Measurements from ENCODE around the gene RASSF8.

GRCh38 chr12:26034371-26035142 is 76.1 kb downstream of the RASSF8 start:
- TF ChIP-seq, protein P1, sequence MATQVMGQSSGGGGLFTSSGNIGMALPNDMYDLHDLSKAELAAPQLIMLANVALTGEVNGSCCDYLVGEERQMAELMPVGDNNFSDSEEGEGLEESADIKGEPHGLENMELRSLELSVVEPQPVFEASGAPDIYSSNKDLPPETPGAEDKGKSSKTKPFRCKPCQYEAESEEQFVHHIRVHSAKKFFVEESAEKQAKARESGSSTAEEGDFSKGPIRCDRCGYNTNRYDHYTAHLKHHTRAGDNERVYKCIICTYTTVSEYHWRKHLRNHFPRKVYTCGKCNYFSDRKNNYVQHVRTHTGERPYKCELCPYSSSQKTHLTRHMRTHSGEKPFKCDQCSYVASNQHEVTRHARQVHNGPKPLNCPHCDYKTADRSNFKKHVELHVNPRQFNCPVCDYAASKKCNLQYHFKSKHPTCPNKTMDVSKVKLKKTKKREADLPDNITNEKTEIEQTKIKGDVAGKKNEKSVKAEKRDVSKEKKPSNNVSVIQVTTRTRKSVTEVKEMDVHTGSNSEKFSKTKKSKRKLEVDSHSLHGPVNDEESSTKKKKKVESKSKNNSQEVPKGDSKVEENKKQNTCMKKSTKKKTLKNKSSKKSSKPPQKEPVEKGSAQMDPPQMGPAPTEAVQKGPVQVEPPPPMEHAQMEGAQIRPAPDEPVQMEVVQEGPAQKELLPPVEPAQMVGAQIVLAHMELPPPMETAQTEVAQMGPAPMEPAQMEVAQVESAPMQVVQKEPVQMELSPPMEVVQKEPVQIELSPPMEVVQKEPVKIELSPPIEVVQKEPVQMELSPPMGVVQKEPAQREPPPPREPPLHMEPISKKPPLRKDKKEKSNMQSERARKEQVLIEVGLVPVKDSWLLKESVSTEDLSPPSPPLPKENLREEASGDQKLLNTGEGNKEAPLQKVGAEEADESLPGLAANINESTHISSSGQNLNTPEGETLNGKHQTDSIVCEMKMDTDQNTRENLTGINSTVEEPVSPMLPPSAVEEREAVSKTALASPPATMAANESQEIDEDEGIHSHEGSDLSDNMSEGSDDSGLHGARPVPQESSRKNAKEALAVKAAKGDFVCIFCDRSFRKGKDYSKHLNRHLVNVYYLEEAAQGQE (IDR thresholded peaks at IDR 0.05; ENCODE audit: unreplicated experiment): no peak
- TF ChIP-seq EZH2 (IDR thresholded peaks at IDR 0.05; ENCODE audit: low read depth, unreplicated experiment) (no peak), CREB1 (CRISPR knock-in tag; IDR thresholded peaks at IDR 0.05; ENCODE audit: low read depth) (no peak), JUNB (IDR thresholded peaks at IDR 0.05; ENCODE audit: unreplicated experiment) (no peak), POLR2AphosphoS5 (IDR thresholded peaks at IDR 0.05; ENCODE audit: low read depth) (no peak), CTCF (conservative IDR thresholded peaks at IDR 0.05; ENCODE audit: low read depth in 2 of 2) (no peak), STAT1 (IDR thresholded peaks at IDR 0.05; ENCODE audit: unreplicated experiment) (no peak)
- TF ChIP-seq, protein P2, sequence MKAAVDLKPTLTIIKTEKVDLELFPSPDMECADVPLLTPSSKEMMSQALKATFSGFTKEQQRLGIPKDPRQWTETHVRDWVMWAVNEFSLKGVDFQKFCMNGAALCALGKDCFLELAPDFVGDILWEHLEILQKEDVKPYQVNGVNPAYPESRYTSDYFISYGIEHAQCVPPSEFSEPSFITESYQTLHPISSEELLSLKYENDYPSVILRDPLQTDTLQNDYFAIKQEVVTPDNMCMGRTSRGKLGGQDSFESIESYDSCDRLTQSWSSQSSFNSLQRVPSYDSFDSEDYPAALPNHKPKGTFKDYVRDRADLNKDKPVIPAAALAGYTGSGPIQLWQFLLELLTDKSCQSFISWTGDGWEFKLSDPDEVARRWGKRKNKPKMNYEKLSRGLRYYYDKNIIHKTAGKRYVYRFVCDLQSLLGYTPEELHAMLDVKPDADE (IDR thresholded peaks at IDR 0.05): no peak
